ENCODE data around the gene CTNNA3. TPM values are rescaled to one million over a fixed set of nuclear protein-coding genes. Genes with fewer than 3 reads are reported as not detected.

CTNNA3 gene
- total and polyA plus RNA-seq, 4 donors, result under 0.01 to 39.8 (median 0.09) TPM

DNA sequence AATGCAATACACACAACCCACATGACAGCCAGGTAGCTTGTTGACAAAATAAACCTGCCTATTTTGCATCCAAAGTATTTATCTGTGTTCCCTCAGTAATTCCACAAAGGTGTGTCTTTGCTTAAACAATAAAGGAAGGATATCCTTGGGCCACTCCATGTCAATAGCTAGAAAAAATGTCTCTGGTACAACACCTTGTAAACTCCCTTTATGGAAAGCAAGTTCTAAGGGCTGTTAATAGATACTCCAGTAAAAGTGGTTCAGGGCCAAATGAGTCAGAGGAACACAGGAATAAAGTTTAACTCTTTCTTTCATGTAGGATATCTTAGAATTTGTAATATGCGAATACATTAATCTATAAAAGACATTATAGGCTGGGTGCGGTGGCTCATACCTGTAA lies 867.0 kb downstream of the CTNNA3 start:
- peaks cover 0 to 3% (median 0%) of the 10 kb centered on the region in 5 donors for H3K4me1 ChIP-seq (ENCODE audit: control insufficient read depth in 5 of 5, insufficient read depth in 5 of 5, low read length in 5 of 5)
- H3K9me3 ChIP-seq (ENCODE audit: control insufficient read depth in 4 of 4, insufficient read depth in 3 of 4, low read length in 3 of 4), result no peaks in the 10 kb centered on the region
- H3K27me3 ChIP-seq (ENCODE audit: control insufficient read depth in 3 of 3, insufficient read depth in 3 of 3, low read length in 2 of 3), result no peaks in the 10 kb centered on the region
- WGBS, 2 donors, result 98% methylated on average over 2 of the region's 2 CpGs
- ATAC-seq (ENCODE audit: insufficient read depth, low FRiP score), result peak; percentile 34
- no peak for TF ChIP-seq CTCF (IDR thresholded peaks at IDR 0.05; ENCODE audit: control extremely low read depth, extremely low read depth)
- H3K9ac ChIP-seq (ENCODE audit: insufficient read depth in 1 of 2, low read length in 2 of 2), result no peak overlapping the region
- no peak overlapping the region for H3K27ac ChIP-seq (ENCODE audit: low read depth in 1 of 2, low read length in 1 of 2)
- H3K4me3 ChIP-seq, result no peak overlapping the region
- no peaks in the 10 kb centered on the region for H3K36me3 ChIP-seq (ENCODE audit: control insufficient read depth in 4 of 4, insufficient read depth in 4 of 4, low read length in 4 of 4)
- no peak for DNase-seq

- ATAC-seq (ENCODE audit: insufficient read depth, low FRiP score) (no peak), DNase-seq (no peak)
- H3K4me1 ChIP-seq (ENCODE audit: control insufficient read depth in 5 of 5, insufficient read depth in 5 of 5, low read length in 5 of 5), result peaks cover 0 to 6% (median 0%) of the 10 kb centered on the region in 5 donors
- H3K27ac ChIP-seq (ENCODE audit: low read depth in 1 of 2, low read length in 1 of 2), result no peak overlapping the region
- TF ChIP-seq CTCF (IDR thresholded peaks at IDR 0.05; ENCODE audit: control extremely low read depth, extremely low read depth), result no peak
- H3K4me3 ChIP-seq, result no peak overlapping the region
- no peaks in the 10 kb centered on the region for H3K36me3 ChIP-seq (ENCODE audit: control insufficient read depth in 4 of 4, insufficient read depth in 4 of 4, low read length in 4 of 4)
- 61 to 79% methylated on average over 1 of the region's 1 CpG for WGBS, 2 donors
- no peak overlapping the region for H3K9ac ChIP-seq (ENCODE audit: insufficient read depth in 1 of 2, low read length in 2 of 2)
- H3K27me3 ChIP-seq (ENCODE audit: control insufficient read depth in 3 of 3, insufficient read depth in 3 of 3, low read length in 2 of 3), result no peaks in the 10 kb centered on the region
- no peaks in the 10 kb centered on the region for H3K9me3 ChIP-seq (ENCODE audit: control insufficient read depth in 4 of 4, insufficient read depth in 3 of 4, low read length in 3 of 4)
These were observed 868.6 kb downstream of the CTNNA3 start for GRCh38 chr10:66827353-66827752.

- Histone ChIP-seq H3K4me1 (ENCODE audit: control insufficient read depth in 5 of 5, insufficient read depth in 5 of 5, low read length in 5 of 5) (peaks cover 0 to 6% (median 2%) of the 10 kb centered on the region in 5 donors), H3K4me3 (no peak overlapping the region), H3K36me3 (ENCODE audit: control insufficient read depth in 4 of 4, insufficient read depth in 4 of 4, low read length in 4 of 4) (no peaks in the 10 kb centered on the region), H3K27ac (ENCODE audit: low read depth in 1 of 2, low read length in 1 of 2) (no peak overlapping the region), H3K9me3 (ENCODE audit: control insufficient read depth in 4 of 4, insufficient read depth in 3 of 4, low read length in 3 of 4) (no peaks in the 10 kb centered on the region), H3K27me3 (ENCODE audit: control insufficient read depth in 3 of 3, insufficient read depth in 3 of 3, low read length in 2 of 3) (no peaks in the 10 kb centered on the region), H3K9ac (ENCODE audit: insufficient read depth in 1 of 2, low read length in 2 of 2) (no peak overlapping the region)
- TF ChIP-seq CTCF (IDR thresholded peaks at IDR 0.05; ENCODE audit: control extremely low read depth, extremely low read depth), result no peak
- ATAC-seq (ENCODE audit: insufficient read depth, low FRiP score) (no peak), DNase-seq (no peak)
- 93% methylated on average over 1 of the region's 1 CpG for WGBS, 2 donors
These were observed 872.7 kb downstream of the CTNNA3 start for GRCh38 chr10:66823301-66823700.

DNA sequence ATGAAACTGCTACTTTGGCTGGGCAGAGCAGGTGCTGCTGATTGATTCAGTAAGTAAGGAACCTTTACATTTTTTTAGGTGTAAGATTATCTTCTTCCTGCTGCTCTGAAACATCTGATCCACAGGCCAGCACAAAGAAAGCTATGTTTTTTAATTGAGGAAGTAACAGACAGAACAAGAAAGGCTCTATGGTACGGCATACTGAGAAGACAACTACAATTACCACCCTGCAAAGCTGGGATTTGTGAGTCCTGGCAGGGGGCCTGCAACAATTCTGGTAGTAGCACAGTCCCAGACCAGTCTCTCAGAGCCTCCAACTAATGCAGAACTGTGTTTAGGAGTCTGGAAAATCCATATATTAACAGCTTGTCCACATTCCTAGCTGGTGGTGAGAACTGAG lies 873.2 kb downstream of the CTNNA3 start:
- ATAC-seq (ENCODE audit: insufficient read depth, low FRiP score), result no peak
- Histone ChIP-seq H3K9me3 (ENCODE audit: control insufficient read depth in 4 of 4, insufficient read depth in 3 of 4, low read length in 3 of 4) (no peaks in the 10 kb centered on the region), H3K4me3 (no peak overlapping the region), H3K27ac (ENCODE audit: low read depth in 1 of 2, low read length in 1 of 2) (peak overlapping the region in 1 of 2 donors; percentile 45), H3K9ac (ENCODE audit: insufficient read depth in 1 of 2, low read length in 2 of 2) (no peak overlapping the region), H3K27me3 (ENCODE audit: control insufficient read depth in 3 of 3, insufficient read depth in 3 of 3, low read length in 2 of 3) (no peaks in the 10 kb centered on the region), H3K4me1 (ENCODE audit: control insufficient read depth in 5 of 5, insufficient read depth in 5 of 5, low read length in 5 of 5) (peaks cover 0 to 6% (median 2%) of the 10 kb centered on the region in 5 donors), H3K36me3 (ENCODE audit: control insufficient read depth in 4 of 4, insufficient read depth in 4 of 4, low read length in 4 of 4) (no peaks in the 10 kb centered on the region)
- DNase-seq, result no peak
- 29 to 31% methylated on average over 1 of the region's 1 CpG for WGBS, 2 donors
- TF ChIP-seq CTCF (IDR thresholded peaks at IDR 0.05; ENCODE audit: control extremely low read depth, extremely low read depth), result no peak
